ES-I3 (cell line): ENCODE measurements around the gene CEP126.

Experiments
- H3K36me3 ChIP-seq: 2 replicates; pipeline ENCODE4 v1.6.1; 2013; ENCODE audit warnings: mild to moderate bottlenecking, low read length, control low read depth, moderate library complexity; ENCODE audit not compliant: insufficient read depth
- H3K4me1 ChIP-seq: 2 replicates; pipeline ENCODE4 v1.6.1; 2013; ENCODE audit warnings: mild to moderate bottlenecking, control low read depth, low read length; ENCODE audit not compliant: insufficient read depth
- H3K9ac ChIP-seq: 2 replicates; pipeline ENCODE4 v1.6.1; 2013; ENCODE audit warnings: low read depth, mild to moderate bottlenecking, low read length, moderate library complexity
- H3K9me3 ChIP-seq: 2 replicates; pipeline ENCODE4 v1.6.1; 2013; ENCODE audit warnings: mild to moderate bottlenecking, low read length, moderate library complexity; ENCODE audit not compliant: control insufficient read depth, insufficient read depth

The CEP126 gene

GRCh38 chr11:101913656-101914055 is 1.2 kb upstream of the CEP126 start:
- no peaks in the 10 kb centered on the region for H3K9me3 ChIP-seq
- peaks cover 8% of the 10 kb centered on the region; the same call in 1 of the 2 replicates for H3K4me1 ChIP-seq
- no peak overlapping the region for H3K9ac ChIP-seq
- no peaks in the 10 kb centered on the region for H3K36me3 ChIP-seq

GRCh38 chr11:101914341-101914737 is 471 bp upstream of the CEP126 start:
- peaks cover 8% of the 10 kb centered on the region; the same call in 1 of the 2 replicates for H3K4me1 ChIP-seq
- peak overlapping the region; percentile 81; the same call in 1 of the 2 replicates for H3K9ac ChIP-seq
- no peaks in the 10 kb centered on the region for H3K9me3 ChIP-seq

GRCh38 chr11:101915791-101916291 is 1.0 kb downstream of the CEP126 start:
- Histone ChIP-seq H3K4me1 (peaks cover 8% of the 10 kb centered on the region; the same call in 1 of the 2 replicates), H3K9me3 (no peaks in the 10 kb centered on the region), H3K36me3 (no peaks in the 10 kb centered on the region), H3K9ac (peak overlapping the region; percentile 81)

More at GRCh38 chr11:101914341-101914737, 471 bp upstream of the CEP126 start:
- H3K36me3 ChIP-seq = no peaks in the 10 kb centered on the region

- Histone ChIP-seq H3K9ac (peak within 1 kb of the TSS; percentile 81), H3K36me3 (no peaks in the 10 kb centered on the region), H3K4me1 (peaks cover 8% of the 10 kb centered on the region; the same call in 1 of the 2 replicates), H3K9me3 (no peaks in the 10 kb centered on the region)
These were observed 1.6 kb downstream of the CEP126 start, which contains the start of gene ANGPTL5 for GRCh38 chr11:101916422-101916821. Gene ANGPTL5 (minus strand): TSS chr11:101916522. CDS start chr11:101907909, 8,613 bp downstream.

GRCh38 chr11:101917226-101917625 is 2.4 kb downstream of the CEP126 start:
- H3K9me3 ChIP-seq = no peaks in the 10 kb centered on the region
- H3K9ac ChIP-seq = no peak overlapping the region
- no peaks in the 10 kb centered on the region for H3K36me3 ChIP-seq
- peaks cover 8% of the 10 kb centered on the region; the same call in 1 of the 2 replicates for H3K4me1 ChIP-seq

- H3K36me3 ChIP-seq = no peaks in the 10 kb centered on the region
- no peak overlapping the region for H3K9ac ChIP-seq
- H3K9me3 ChIP-seq = no peaks in the 10 kb centered on the region
- H3K4me1 ChIP-seq = 0 out of 2 replicates have a peak, but pooled peaks cover under 1% of the 10 kb centered on the region
These were observed 6.2 kb downstream of the CEP126 start for GRCh38 chr11:101920992-101921391.

GRCh38 chr11:101923554-101923953 is 8.7 kb downstream of the CEP126 start:
- no peak overlapping the region for H3K9ac ChIP-seq

GRCh38 chr11:101929294-101929915 is 14.6 kb downstream of the CEP126 start:
- Histone ChIP-seq H3K36me3 (no peaks in the 10 kb centered on the region), H3K9me3 (no peaks in the 10 kb centered on the region), H3K4me1 (no peaks in the 10 kb centered on the region), H3K9ac (no peak overlapping the region)

More at GRCh38 chr11:101923554-101923953, 8.7 kb downstream of the CEP126 start:
- H3K4me1 ChIP-seq = no peaks in the 10 kb centered on the region
- H3K9me3 ChIP-seq = no peaks in the 10 kb centered on the region
- H3K36me3 ChIP-seq = no peaks in the 10 kb centered on the region

- H3K36me3 ChIP-seq = no peaks in the 10 kb centered on the region
- no peaks in the 10 kb centered on the region for H3K9me3 ChIP-seq
- H3K4me1 ChIP-seq = no peaks in the 10 kb centered on the region
- no peak overlapping the region for H3K9ac ChIP-seq
These were observed 16.9 kb downstream of the CEP126 start for GRCh38 chr11:101931692-101932091.

- H3K9me3 ChIP-seq = no peaks in the 10 kb centered on the region
- no peaks in the 10 kb centered on the region for H3K4me1 ChIP-seq
- H3K9ac ChIP-seq = no peak overlapping the region
- no peaks in the 10 kb centered on the region for H3K36me3 ChIP-seq
These were observed 26.2 kb downstream of the CEP126 start for GRCh38 chr11:101940901-101941520.

- H3K36me3 ChIP-seq = no peaks in the 10 kb centered on the region
- H3K4me1 ChIP-seq = no peaks in the 10 kb centered on the region
- no peaks in the 10 kb centered on the region for H3K9me3 ChIP-seq
- H3K9ac ChIP-seq = no peak overlapping the region
These were observed 30.1 kb downstream of the CEP126 start for GRCh38 chr11:101944923-101945322.

- Histone ChIP-seq H3K9ac (no peak overlapping the region), H3K4me1 (no peaks in the 10 kb centered on the region), H3K36me3 (no peaks in the 10 kb centered on the region), H3K9me3 (no peaks in the 10 kb centered on the region)
These were observed 30.6 kb downstream of the CEP126 start for GRCh38 chr11:101945448-101945847.

- Histone ChIP-seq H3K36me3 (no peaks in the 10 kb centered on the region), H3K9ac (no peak overlapping the region), H3K4me1 (no peaks in the 10 kb centered on the region), H3K9me3 (no peaks in the 10 kb centered on the region)
These were observed 34.9 kb downstream of the CEP126 start for GRCh38 chr11:101949680-101950220.

GRCh38 chr11:101955278-101955677 is 40.5 kb downstream of the CEP126 start:
- Histone ChIP-seq H3K9me3 (no peaks in the 10 kb centered on the region), H3K36me3 (no peaks in the 10 kb centered on the region), H3K9ac (no peak overlapping the region)

More at GRCh38 chr11:101955278-101955677, 40.5 kb downstream of the CEP126 start:
- H3K4me1 ChIP-seq = no peaks in the 10 kb centered on the region
